IMR-90 (cell line): ENCODE measurements around the gene SLC9B1. TPM values are rescaled to one million over a fixed set of nuclear protein-coding genes. Genes with fewer than 3 reads are reported as not detected.

ENCODE experiments used
- ATAC-seq: fragments of 200-7000 bp; cut with Tn5 transposase; 2 replicates; pipeline ENCODE4 v1.9.1; 2020; ENCODE audit warnings: low read depth, mild to moderate bottlenecking, moderate library complexity
- BruUV-seq: library from RNA; stranded (reverse); fragments of 400-500 nt; replicated peaks from 2 replicates; lab custom pipeline; 2021; lab: Mats Ljungman, UMichigan
- CTCF ChIA-PET: fragments of 300-600 bp; formaldehyde crosslinking; extraction: SDS; loops from one replicate; lab custom pipeline; 2021; ENCODE audit warnings: antibody characterized with exemption; lab: Yijun Ruan, JAX
- POLR2A ChIA-PET: fragments of 300-600 bp; sonication (Branson Sonifier 250); formaldehyde crosslinking; loops from one replicate; lab custom pipeline; 2022; ENCODE audit warnings: antibody characterized with exemption; ENCODE audit not compliant: unreplicated experiment; lab: Charles Lee
- DNase-seq: peaks from one replicate; pipeline ENCODE4 v3.0.0; 2013
- H2AFZ ChIP-seq: replicated peaks from 2 replicates; pipeline ENCODE3; 2013; ENCODE audit warnings: low read length, mild to moderate bottlenecking; ENCODE audit not compliant: poor library complexity
- H2AK5ac ChIP-seq: 2 replicates; pipeline ENCODE4 v1.6.1; 2013; ENCODE audit warnings: low read depth, low read length, inconsistent platforms
- H2AK9ac ChIP-seq: replicated peaks from 2 replicates; pipeline ENCODE3; 2013; ENCODE audit warnings: mild to moderate bottlenecking, low read depth, low read length, moderate library complexity; ENCODE audit not compliant: poor library complexity
- H2BK120ac ChIP-seq: 2 replicates; pipeline ENCODE4 v1.6.1; 2013; ENCODE audit warnings: low read depth, low read length, inconsistent platforms
- H2BK15ac ChIP-seq: 3 replicates; pipeline ENCODE4 v1.6.1; 2013; ENCODE audit warnings: low read depth, low read length, inconsistent platforms
- H2BK20ac ChIP-seq: 2 replicates; pipeline ENCODE4 v1.6.1; 2013; ENCODE audit warnings: low read depth, mild to moderate bottlenecking, inconsistent platforms, low read length, moderate library complexity
- H2BK5ac ChIP-seq: 2 replicates; pipeline ENCODE4 v1.6.1; 2013; ENCODE audit warnings: mild to moderate bottlenecking, low read depth, low read length, inconsistent platforms; ENCODE audit not compliant: poor library complexity, severe bottlenecking
- H3K14ac ChIP-seq: replicated peaks from 2 replicates; pipeline ENCODE4 v1.6.1; 2013; ENCODE audit warnings: low read depth, low read length, inconsistent platforms
- H3K18ac ChIP-seq: 2 replicates; pipeline ENCODE4 v1.6.1; 2013; ENCODE audit warnings: low read depth, low read length, control low read depth
- H3K23ac ChIP-seq: 2 replicates; pipeline ENCODE4 v1.6.1; 2013; ENCODE audit warnings: low read depth, low read length, inconsistent platforms
- H3K27ac ChIP-seq: 2 replicates; pipeline ENCODE4 v1.5.1; 2013; ENCODE audit warnings: mild to moderate bottlenecking, control low read depth, low read length; ENCODE audit not compliant: insufficient read depth
- H3K27me3 ChIP-seq: 2 replicates; pipeline ENCODE4 v1.6.1; 2013; ENCODE audit warnings: low read length; ENCODE audit not compliant: control insufficient read depth, insufficient read depth
- H3K36me3 ChIP-seq: 2 replicates; pipeline ENCODE4 v1.6.1; 2013; ENCODE audit warnings: low read length, mixed read lengths; ENCODE audit not compliant: control insufficient read depth, insufficient read depth
- H3K4ac ChIP-seq: 2 replicates; pipeline ENCODE4 v1.6.1; 2013; ENCODE audit warnings: low read depth, low read length, inconsistent platforms
- H3K4me1 ChIP-seq: 2 replicates; pipeline ENCODE4 v1.6.1; 2013; ENCODE audit warnings: low read length, mixed read lengths; ENCODE audit not compliant: control insufficient read depth, insufficient read depth
- H3K4me2 ChIP-seq: 2 replicates; pipeline ENCODE4 v1.6.1; 2013; ENCODE audit warnings: low read depth, mild to moderate bottlenecking, control low read depth, low read length, moderate library complexity
- H3K4me3 ChIP-seq: 2 replicates; pipeline ENCODE4 v1.5.1; 2013; ENCODE audit warnings: low read depth, mild to moderate bottlenecking, control low read depth, low read length, moderate library complexity; ENCODE audit not compliant: insufficient read depth
- H3K56ac ChIP-seq: 2 replicates; pipeline ENCODE4 v1.6.1; 2013; ENCODE audit warnings: low read length, inconsistent platforms; ENCODE audit not compliant: insufficient read depth; ENCODE audit errors: extremely low read depth
- H3K79me1 ChIP-seq, 2 experiments: 2 replicates each; pipeline ENCODE4 v1.6.1; 2013; ENCODE audit warnings: low read length in 2 of 2, inconsistent platforms in 1 of 2, low read depth in 1 of 2
- H3K9ac ChIP-seq: 2 replicates; pipeline ENCODE4 v1.6.1; 2013; ENCODE audit warnings: low read depth, low read length, control low read depth
- H3K9me1 ChIP-seq: 2 replicates; pipeline ENCODE4 v1.6.1; 2013; ENCODE audit warnings: low read length, inconsistent platforms; ENCODE audit not compliant: insufficient read depth
- H3K9me3 ChIP-seq: 2 replicates; pipeline ENCODE4 v1.6.1; 2013; ENCODE audit warnings: low read length; ENCODE audit not compliant: control insufficient read depth, insufficient read depth
- H4K20me1 ChIP-seq: 2 replicates; pipeline ENCODE4 v1.6.1; 2013; ENCODE audit warnings: low read length, inconsistent platforms; ENCODE audit not compliant: insufficient read depth
- H4K5ac ChIP-seq: 2 replicates; pipeline ENCODE4 v1.6.1; 2013; ENCODE audit warnings: mild to moderate bottlenecking, low read depth, low read length, control low read depth
- H4K8ac ChIP-seq, 2 experiments: 2 replicates each; pipeline ENCODE4 v1.6.1; 2013; ENCODE audit warnings: low read depth in 2 of 2, low read length in 2 of 2, control low read depth in 1 of 2, inconsistent platforms in 1 of 2
- H4K91ac ChIP-seq: 2 replicates; pipeline ENCODE4 v1.6.1; 2013; ENCODE audit warnings: low read depth, low read length, inconsistent platforms; ENCODE audit not compliant: insufficient read depth
- BHLHE40 ChIP-seq: fragments of 150-350 bp; IDR thresholded peaks from 2 replicates; pipeline ENCODE4 v1.6.1; 2016; ENCODE audit warnings: mild to moderate bottlenecking, low read depth, low read length
- MAFK ChIP-seq: IDR thresholded peaks from 2 replicates; pipeline ENCODE4 v1.6.1; 2012; ENCODE audit warnings: low read depth, low read length, improper control_type of control experiment
- MAZ ChIP-seq: IDR thresholded peaks from 2 replicates; pipeline ENCODE4 v1.6.1; 2012; ENCODE audit warnings: low read depth, mild to moderate bottlenecking, low read length, improper control_type of control experiment, moderate library complexity, borderline replicate concordance
- MXI1 ChIP-seq: IDR thresholded peaks from 2 replicates; pipeline ENCODE4 v1.6.1; 2012; ENCODE audit warnings: low read depth, mild to moderate bottlenecking, low read length, moderate library complexity, borderline replicate concordance
- POLR2A ChIP-seq: IDR thresholded peaks from 2 replicates; pipeline ENCODE4 v1.6.1; 2012; ENCODE audit warnings: mild to moderate bottlenecking, low read depth, low read length
- RAD21 ChIP-seq: IDR thresholded peaks from 2 replicates; pipeline ENCODE4 v1.6.1; 2012; ENCODE audit warnings: low read length, improper control_type of control experiment
- WGBS, 2 experiments: methylation state at CpG; one replicate each; pipeline versions ENCODE4 v1.1.5 to v1.1.7; 2013; ENCODE audit warnings: missing lambda C conversion rate in 2 of 2; ENCODE audit not compliant: insufficient read length in 1 of 2; ENCODE audit errors: extremely low coverage in 2 of 2; 5-methylcytosine and 5-hydroxymethylcytosine counted together
- dilution Hi-C: fragments of 300-500 bp; cut with HindIII; formaldehyde crosslinking; loops from one replicate; pipeline ENCODE4 v1.14.3; 2018; ENCODE audit warnings: low sequenced_read_pairs; ENCODE audit not compliant: unreplicated experiment
- in situ Hi-C: fragments of 300-500 bp; cut with MboI; formaldehyde crosslinking; loops from 3 replicates; pipeline ENCODE4 v1.14.3; 2019; ENCODE audit warnings: low sequenced_read_pairs, inconsistent platforms, mixed read lengths
- intact Hi-C: fragments of 100-400 bp; cut with micrococcal nuclease; formaldehyde crosslinking; loops from 2 replicates; pipeline ENCODE4 v1.10.0; 2022
- polyA plus RNA-seq, 3 experiments: library from polyadenylated mRNA; depleted of rRNA; stranded (reverse); fragments of >200 nt; gene quantifications; 2 replicates each; pipeline ENCODE4 v1.2.3, GENCODE V29; 2012; ENCODE audit warnings: low replicate concordance in 1 of 3
- total RNA-seq: library from RNA; depleted of rRNA; stranded (reverse); fragments of >200 nt; gene quantifications from 2 replicates; pipeline ENCODE4 v1.2.3, GENCODE V29; 2012
- TF ChIP-seq, protein P1 (sequence below): fragments of 150-350 bp; IDR thresholded peaks from 2 replicates; pipeline ENCODE4 v1.6.1; 2016; ENCODE audit warnings: low read depth, mild to moderate bottlenecking, low read length, moderate library complexity, borderline replicate concordance
- TF ChIP-seq, protein P2 (sequence below): fragments of 150-350 bp; IDR thresholded peaks from 2 replicates; pipeline ENCODE4 v1.6.1; 2017; ENCODE audit warnings: mild to moderate bottlenecking, antibody characterized with exemption, low read length, low read depth

The SLC9B1 gene
- total and polyA plus RNA-seq, 2 of the 4 experiments (the other 2 are of a cell fraction) = 0.07 to 0.18 TPM

DNA sequence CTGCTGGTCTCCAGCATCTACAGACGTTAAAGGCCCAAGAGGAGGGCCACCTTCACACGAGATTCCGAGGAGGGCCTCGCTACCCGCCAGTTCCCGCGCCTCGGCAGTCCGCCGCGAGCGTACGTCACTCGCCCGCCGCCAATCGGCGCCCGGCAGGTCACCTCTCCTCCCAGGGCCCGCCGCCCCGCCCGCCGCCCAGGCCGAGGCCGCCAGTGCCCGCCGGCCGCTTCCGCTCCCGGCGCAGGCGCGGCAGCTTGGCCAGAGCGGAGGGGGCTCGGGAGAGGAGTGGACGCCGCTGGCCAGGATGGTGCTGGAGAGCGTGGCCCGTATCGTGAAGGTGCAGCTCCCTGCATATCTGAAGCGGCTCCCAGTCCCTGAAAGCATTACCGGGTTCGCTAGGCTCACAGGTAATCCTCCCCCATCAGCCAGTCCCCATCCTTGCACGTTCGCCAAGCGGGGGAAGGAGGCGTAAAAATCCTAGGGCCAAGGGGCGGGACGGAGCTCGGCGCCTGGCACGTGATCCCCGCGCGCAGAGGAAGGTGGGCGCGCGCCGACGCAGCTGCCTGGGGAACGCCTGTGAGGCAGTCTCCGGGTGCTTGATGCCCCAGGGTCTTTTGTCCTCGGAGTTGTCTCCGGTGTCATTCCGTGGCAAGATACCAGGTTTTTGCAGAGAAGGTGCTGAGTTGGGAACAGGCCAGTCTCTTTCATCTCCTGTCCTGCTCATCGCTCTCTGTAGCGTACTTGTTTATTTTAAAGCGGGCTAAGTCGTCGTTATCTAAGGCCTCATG lies 150.5 kb downstream of the SLC9B1 start, which contains the start of gene CISD2:
CISD2 (plus strand) TSS at position 212 of the 788 bp plus-strand sequence; CDS start at position 305, 93 bp downstream.
- peak within 1 kb of the TSS; percentile 52 for H2AK5ac ChIP-seq
- peak within 1 kb of the TSS; percentile 95 for H3K56ac ChIP-seq
- ChIA-PET CTCF (interaction anchor here (0.6 kb wide), 2 partner anchors 120 to 157 kb away, joined by 3 read pairs; no protein-coding TSS in a partner anchor), POLR2A (interaction anchor here (0.6 to 0.9 kb wide), 2 partner anchors 41 to 94 kb away, joined by 3 to 6 read pairs; partner anchors contain the start of gene UBE2D3)
- H2BK5ac ChIP-seq = peak within 1 kb of the TSS; percentile 92
- peak within 1 kb of the TSS; percentile 98 for H2AFZ ChIP-seq
- 0 out of 2 replicates have a peak within 1 kb of the TSS, but pooled peaks have one; percentile 46 for H2BK20ac ChIP-seq
- H2BK120ac ChIP-seq = peak within 1 kb of the TSS; percentile 86
- H4K8ac ChIP-seq = peak within 1 kb of the TSS; percentile 81 to 99
- H3K79me1 ChIP-seq = peaks cover 14 to 32% of the 10 kb centered on the region in 2 experiments
- in situ Hi-C loops = no loop called here
- H3K4me2 ChIP-seq = peak within 1 kb of the TSS; percentile 71
- no peaks in the 10 kb centered on the region for H3K4me1 ChIP-seq
- peak within 1 kb of the TSS; percentile 86 for H4K91ac ChIP-seq
- H3K9ac ChIP-seq = peak within 1 kb of the TSS; percentile 96
- H3K9me3 ChIP-seq = no peaks in the 10 kb centered on the region
- TF ChIP-seq RAD21 = no peak
- TF ChIP-seq MAZ = peak; percentile 91; the same call in 1 of the 2 replicates
- TF ChIP-seq, protein P1, sequence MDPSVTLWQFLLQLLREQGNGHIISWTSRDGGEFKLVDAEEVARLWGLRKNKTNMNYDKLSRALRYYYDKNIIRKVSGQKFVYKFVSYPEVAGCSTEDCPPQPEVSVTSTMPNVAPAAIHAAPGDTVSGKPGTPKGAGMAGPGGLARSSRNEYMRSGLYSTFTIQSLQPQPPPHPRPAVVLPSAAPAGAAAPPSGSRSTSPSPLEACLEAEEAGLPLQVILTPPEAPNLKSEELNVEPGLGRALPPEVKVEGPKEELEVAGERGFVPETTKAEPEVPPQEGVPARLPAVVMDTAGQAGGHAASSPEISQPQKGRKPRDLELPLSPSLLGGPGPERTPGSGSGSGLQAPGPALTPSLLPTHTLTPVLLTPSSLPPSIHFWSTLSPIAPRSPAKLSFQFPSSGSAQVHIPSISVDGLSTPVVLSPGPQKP = no peak
- TF ChIP-seq MAFK = no peak
- peak; percentile 95 for TF ChIP-seq BHLHE40
- peak; percentile 51; the same call in 1 of the 2 replicates for TF ChIP-seq MXI1
- TF ChIP-seq, protein P2, sequence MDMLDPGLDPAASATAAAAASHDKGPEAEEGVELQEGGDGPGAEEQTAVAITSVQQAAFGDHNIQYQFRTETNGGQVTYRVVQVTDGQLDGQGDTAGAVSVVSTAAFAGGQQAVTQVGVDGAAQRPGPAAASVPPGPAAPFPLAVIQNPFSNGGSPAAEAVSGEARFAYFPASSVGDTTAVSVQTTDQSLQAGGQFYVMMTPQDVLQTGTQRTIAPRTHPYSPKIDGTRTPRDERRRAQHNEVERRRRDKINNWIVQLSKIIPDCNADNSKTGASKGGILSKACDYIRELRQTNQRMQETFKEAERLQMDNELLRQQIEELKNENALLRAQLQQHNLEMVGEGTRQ = peak; percentile 93
- peak; percentile 83 for TF ChIP-seq POLR2A
- peak; percentile 98 for ATAC-seq
- H4K5ac ChIP-seq = peak within 1 kb of the TSS; percentile 90
- WGBS, 2 experiments = 0% methylated on average over 25 of the region's 71 CpGs; no CpG with 5 or more reads in 1 of the 2 experiments
- no peaks in the 10 kb centered on the region for H3K27me3 ChIP-seq
- peak within 1 kb of the TSS; percentile 86 for H3K18ac ChIP-seq
- no TSS peak for BruUV-seq
- intact Hi-C loops = loop anchor here (1.0 to 5.0 kb wide), 3 partner anchors 41 to 247 kb away; no protein-coding TSS in a partner anchor
- dilution Hi-C loops = no loop called here
- no peaks in the 10 kb centered on the region for H4K20me1 ChIP-seq
- peak within 1 kb of the TSS; percentile 96 for H3K27ac ChIP-seq
- peak within 1 kb of the TSS; percentile 81 for H3K4me3 ChIP-seq
- H2BK15ac ChIP-seq = peak within 1 kb of the TSS; percentile 24; the same call in 1 of the 3 replicates
- peak within 1 kb of the TSS; percentile 92 for H3K14ac ChIP-seq
- H2AK9ac ChIP-seq = peak within 1 kb of the TSS; percentile 91
- no peaks in the 10 kb centered on the region for H3K9me1 ChIP-seq
- peak within 1 kb of the TSS; percentile 95 for H3K4ac ChIP-seq
- no peaks in the 10 kb centered on the region for H3K36me3 ChIP-seq
- H3K23ac ChIP-seq = peak within 1 kb of the TSS; percentile 95
- DNase-seq = peak; percentile 85
